AG04450 (cell line): ENCODE data around the gene CCDC69. TPM values are rescaled to one million over a fixed set of nuclear protein-coding genes. Genes with fewer than 3 reads are reported as not detected.

Experiments used
- CTCF ChIA-PET: fragments of 300-600, 350-600 bp; formaldehyde crosslinking; extraction: SDS; loops from one replicate; lab custom pipeline; 2022; ENCODE audit warnings: antibody characterized with exemption, inconsistent platforms; lab: Charles Lee
- POLR2A ChIA-PET: fragments of 350-600 bp; formaldehyde crosslinking; extraction: SDS; loops from one replicate; lab custom pipeline; 2021; ENCODE audit warnings: antibody characterized with exemption, inconsistent platforms; lab: Yijun Ruan, JAX
- DNase-seq: peaks from one replicate; pipeline ENCODE4 v3.0.0-alpha.2; 2011; ENCODE audit warnings: low read depth, low spot score
- H3K27ac ChIP-seq: one replicate; pipeline ENCODE4 v1.5.1; 2012; ENCODE audit warnings: low read depth, low read length, control low read depth
- H3K27me3 ChIP-seq: one replicate; pipeline ENCODE4 v1.6.0; 2012; ENCODE audit warnings: low read length; ENCODE audit not compliant: control insufficient read depth, insufficient read depth
- H3K4me3 ChIP-seq: 2 replicates; pipeline ENCODE4 v1.5.1; 2011; ENCODE audit warnings: mild to moderate bottlenecking, low read depth, low read length, control low read depth
- H3K9me3 ChIP-seq: 2 replicates; pipeline ENCODE4 v1.5.1; 2012; ENCODE audit warnings: low read length; ENCODE audit not compliant: control insufficient read depth, insufficient read depth
- polyA plus RNA-seq: library from polyadenylated mRNA; depleted of rRNA; stranded (reverse); fragments of >200 nt; gene quantifications from 2 replicates; pipeline ENCODE4 v1.2.3, GENCODE V29; 2011
- TF ChIP-seq, protein P1 (sequence below): IDR thresholded peaks from 2 replicates; pipeline ENCODE4 v1.5.1; 2011; ENCODE audit warnings: low read depth, low read length, control low read depth, inconsistent platforms

The CCDC69 gene
- polyA plus RNA-seq, 1 experiment = 1.9 TPM

DNA sequence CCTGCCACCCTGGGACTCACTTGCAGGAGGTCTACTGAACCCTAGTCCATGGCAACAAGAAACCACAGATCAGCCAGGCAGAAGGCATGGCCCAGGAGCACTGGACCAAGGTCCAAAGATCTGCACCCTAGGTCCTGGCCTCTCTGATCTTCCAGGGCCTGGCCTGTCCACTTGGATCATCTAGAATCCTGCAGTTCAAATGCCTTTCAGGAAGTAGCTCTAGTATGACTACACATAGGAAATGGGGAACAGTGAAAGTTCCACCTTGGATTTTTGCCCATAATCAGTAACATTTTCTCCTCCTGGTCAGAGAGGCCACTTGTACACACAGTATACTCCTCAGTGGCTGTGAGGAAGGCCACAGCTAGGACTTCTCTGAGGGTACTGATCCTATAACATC is 77.8 kb downstream of the CCDC69 start:
- CTCF ChIA-PET = interaction anchor here (0.8 to 2.3 kb wide), 6 partner anchors 19 to 98 kb away, joined by 3 to 9 read pairs (median 4); no protein-coding TSS in a partner anchor
- no peak for DNase-seq
- TF ChIP-seq, protein P1, sequence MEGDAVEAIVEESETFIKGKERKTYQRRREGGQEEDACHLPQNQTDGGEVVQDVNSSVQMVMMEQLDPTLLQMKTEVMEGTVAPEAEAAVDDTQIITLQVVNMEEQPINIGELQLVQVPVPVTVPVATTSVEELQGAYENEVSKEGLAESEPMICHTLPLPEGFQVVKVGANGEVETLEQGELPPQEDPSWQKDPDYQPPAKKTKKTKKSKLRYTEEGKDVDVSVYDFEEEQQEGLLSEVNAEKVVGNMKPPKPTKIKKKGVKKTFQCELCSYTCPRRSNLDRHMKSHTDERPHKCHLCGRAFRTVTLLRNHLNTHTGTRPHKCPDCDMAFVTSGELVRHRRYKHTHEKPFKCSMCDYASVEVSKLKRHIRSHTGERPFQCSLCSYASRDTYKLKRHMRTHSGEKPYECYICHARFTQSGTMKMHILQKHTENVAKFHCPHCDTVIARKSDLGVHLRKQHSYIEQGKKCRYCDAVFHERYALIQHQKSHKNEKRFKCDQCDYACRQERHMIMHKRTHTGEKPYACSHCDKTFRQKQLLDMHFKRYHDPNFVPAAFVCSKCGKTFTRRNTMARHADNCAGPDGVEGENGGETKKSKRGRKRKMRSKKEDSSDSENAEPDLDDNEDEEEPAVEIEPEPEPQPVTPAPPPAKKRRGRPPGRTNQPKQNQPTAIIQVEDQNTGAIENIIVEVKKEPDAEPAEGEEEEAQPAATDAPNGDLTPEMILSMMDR = no peak
- Histone ChIP-seq H3K27ac (no peak overlapping the region), H3K9me3 (no peaks in the 10 kb centered on the region), H3K27me3 (no peaks in the 10 kb centered on the region), H3K4me3 (no peak overlapping the region)
- POLR2A ChIA-PET = no interaction called here

DNA sequence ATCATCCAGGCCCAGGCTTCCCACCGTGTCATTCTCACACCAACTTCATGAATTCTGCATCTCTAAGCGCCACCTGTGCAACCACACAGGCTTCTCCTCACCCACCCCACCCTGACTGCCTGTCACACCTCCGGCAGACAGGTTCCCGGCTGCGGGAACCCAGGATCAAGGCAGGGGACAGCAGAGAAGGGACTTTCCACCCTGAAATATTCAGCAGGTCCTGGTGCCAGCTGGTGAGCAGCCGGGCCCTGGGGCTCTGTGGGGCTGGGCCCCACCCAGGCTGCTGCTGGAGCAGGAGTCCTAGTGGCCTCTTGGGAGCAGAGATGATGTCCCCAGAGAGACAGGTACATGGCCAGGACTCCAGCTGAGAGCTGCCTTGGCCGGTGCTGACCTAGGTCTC is 79.0 kb downstream of the CCDC69 start:
- Histone ChIP-seq H3K27me3 (no peaks in the 10 kb centered on the region), H3K4me3 (no peak overlapping the region), H3K9me3 (no peaks in the 10 kb centered on the region), H3K27ac (no peak overlapping the region)
- DNase-seq = no peak
- ChIA-PET POLR2A (no interaction called here), CTCF (interaction anchor here (0.8 to 2.3 kb wide), 5 partner anchors 18 to 143 kb away, joined by 4 to 9 read pairs (median 4); no protein-coding TSS in a partner anchor)
- TF ChIP-seq, protein P1 = no peak

DNA sequence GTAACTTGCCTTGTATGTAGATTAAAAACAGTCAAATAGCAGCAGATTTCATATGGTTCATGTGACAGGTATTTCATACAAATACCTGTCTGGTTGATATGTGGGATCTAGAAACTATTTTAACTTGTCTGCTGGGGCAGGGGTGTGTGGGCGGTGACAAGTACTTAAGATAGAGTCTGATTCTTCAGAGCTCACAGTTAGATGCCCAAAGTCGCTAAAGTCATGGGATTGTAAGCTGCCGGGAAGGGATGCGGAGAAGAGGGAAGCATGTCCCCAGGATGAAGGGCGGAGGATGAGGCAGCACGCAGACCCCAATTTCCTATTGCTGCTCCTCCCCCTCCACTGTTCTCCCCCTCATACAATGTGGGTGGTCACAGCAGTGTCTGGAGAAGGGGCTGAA is 79.6 kb downstream of the CCDC69 start:
- H3K27me3 ChIP-seq = no peaks in the 10 kb centered on the region
- no peak for DNase-seq
- ChIA-PET POLR2A (no interaction called here), CTCF (interaction anchor here (0.7 to 4.4 kb wide), 4 partner anchors 18 to 21 kb away, joined by 3 to 30 read pairs (median 4); no protein-coding TSS in a partner anchor)
- H3K27ac ChIP-seq = no peak overlapping the region
- no peak overlapping the region for H3K4me3 ChIP-seq
- TF ChIP-seq, protein P1 = no peak
- H3K9me3 ChIP-seq = no peaks in the 10 kb centered on the region

DNA sequence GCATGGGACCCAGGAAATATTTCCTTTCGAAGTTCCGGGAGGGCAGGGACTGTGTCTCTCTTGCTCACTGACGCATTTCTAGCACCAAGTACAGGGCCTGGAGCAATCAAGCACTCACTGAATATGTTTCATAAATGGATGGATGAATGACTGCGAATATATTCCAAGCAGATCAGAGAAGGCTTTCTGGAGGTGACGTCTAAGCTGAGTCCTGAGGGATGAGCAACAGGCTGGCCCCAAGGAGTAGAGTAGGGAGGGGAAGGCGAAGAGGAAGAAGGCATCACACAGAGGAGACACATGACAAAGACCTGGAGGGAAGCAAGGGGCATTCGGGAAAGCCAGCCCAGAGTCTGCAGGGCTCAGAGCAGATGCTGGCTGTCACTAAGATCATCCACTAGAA is 80.2 kb downstream of the CCDC69 start:
- H3K9me3 ChIP-seq = no peaks in the 10 kb centered on the region
- H3K4me3 ChIP-seq = no peak overlapping the region
- H3K27me3 ChIP-seq = no peaks in the 10 kb centered on the region
- ChIA-PET POLR2A (no interaction called here), CTCF (interaction anchor here (0.7 to 4.4 kb wide), 4 partner anchors 17 to 28 kb away, joined by 3 to 30 read pairs (median 12); no protein-coding TSS in a partner anchor)
- H3K27ac ChIP-seq = no peak overlapping the region
- no peak for DNase-seq
- TF ChIP-seq, protein P1 = no peak

DNA sequence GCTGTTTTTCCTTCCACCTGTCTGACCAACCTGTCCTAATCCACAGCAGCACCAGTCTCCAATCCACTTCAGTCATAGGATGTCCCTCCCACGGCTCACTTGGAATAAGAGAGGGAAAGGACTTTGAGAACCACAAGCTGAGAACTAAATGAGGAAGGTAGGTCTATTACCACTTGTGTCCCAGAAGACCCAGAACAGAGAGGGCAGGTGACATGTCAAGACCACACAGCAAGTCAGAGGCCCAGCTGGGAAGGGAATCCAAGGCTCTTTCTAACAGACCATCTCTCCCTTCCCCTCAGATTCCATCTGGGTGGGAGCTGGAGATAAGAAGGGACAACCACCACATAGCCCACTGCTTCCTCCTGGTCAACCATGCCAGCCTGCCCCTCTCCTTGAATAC is 81.0 kb downstream of the CCDC69 start:
- ChIA-PET CTCF (interaction anchor here (1.7 to 4.4 kb wide), 4 partner anchors 17 to 91 kb away, joined by 6 to 30 read pairs (median 15); no protein-coding TSS in a partner anchor), POLR2A (no interaction called here)
- H3K27ac ChIP-seq = peak overlapping the region; percentile 11
- DNase-seq = no peak
- no peak overlapping the region for H3K4me3 ChIP-seq
- TF ChIP-seq, protein P1 = no peak
- H3K27me3 ChIP-seq = no peaks in the 10 kb centered on the region
- H3K9me3 ChIP-seq = no peaks in the 10 kb centered on the region
